OCI-LY3 (cell line): ENCODE measurements around the gene TANGO6.

Experiments
- H2AFZ ChIP-seq: fragments of 200-600, 300-600 bp; shearing (Covaris generic); 2 replicates; pipeline ENCODE4 v1.6.0; 2014; ENCODE audit warnings: antibody characterized with exemption, low read depth, low read length
- H3K27ac ChIP-seq: fragments of 200-600, 300-600 bp; sonication (generic); 2 replicates; pipeline ENCODE4 v1.5.1; 2014; ENCODE audit warnings: mild to moderate bottlenecking, low read length, moderate library complexity, mixed read lengths
- H3K27me3 ChIP-seq: fragments of 200-600, 300-600 bp; sonication (generic); 2 replicates; pipeline ENCODE4 v1.6.1; 2014; ENCODE audit warnings: low read depth, low read length, mixed read lengths
- H3K36me3 ChIP-seq: fragments of 200-600, 300-600 bp; sonication (generic); replicated peaks from 2 replicates; pipeline ENCODE3; 2014; ENCODE audit warnings: low read depth, low read length, mixed read lengths
- H3K4me1 ChIP-seq: fragments of 300-600, 200-600 bp; sonication (generic); 2 replicates; pipeline ENCODE4 v1.6.1; 2014; ENCODE audit warnings: low read length, mixed read lengths
- H3K4me2 ChIP-seq: fragments of 200-600, 300-600 bp; sonication (generic); 2 replicates; pipeline ENCODE4 v1.6.1; 2014; ENCODE audit warnings: low read length, mixed read lengths
- H3K4me3 ChIP-seq: fragments of 300-600, 200-600 bp; sonication (generic); 2 replicates; pipeline ENCODE4 v1.5.1; 2014; ENCODE audit warnings: antibody characterized with exemption, mild to moderate bottlenecking, low read length, moderate library complexity
- H3K79me2 ChIP-seq: fragments of 300-600, 200-600 bp; shearing (Covaris generic); 2 replicates; pipeline ENCODE4 v1.6.1; 2014; ENCODE audit warnings: mild to moderate bottlenecking, low read length, mixed read lengths
- H3K9ac ChIP-seq: fragments of 300-600, 200-600 bp; shearing (Covaris generic); 2 replicates; pipeline ENCODE4 v1.6.0; 2014; ENCODE audit warnings: mild to moderate bottlenecking, low read length, moderate library complexity
- H3K9me3 ChIP-seq: fragments of 200-600, 300-600 bp; shearing (Covaris generic); 2 replicates; pipeline ENCODE4 v1.6.1; 2014; ENCODE audit warnings: low read length, mixed read lengths; ENCODE audit not compliant: insufficient read depth
- H4K20me1 ChIP-seq: fragments of 200-600, 300-600 bp; sonication (generic); 2 replicates; pipeline ENCODE4 v1.6.1; 2016; ENCODE audit warnings: low read length, mixed read lengths; ENCODE audit not compliant: insufficient read depth
- CTCF ChIP-seq: fragments of 200-600, 300-600 bp; sonication (generic); IDR thresholded peaks from 2 replicates; pipeline ENCODE4 v1.5.1; 2014; ENCODE audit warnings: antibody characterized with exemption, low read length, low read depth
- EZH2phosphoT487 ChIP-seq: fragments of 200-600 bp; shearing (Covaris generic); IDR thresholded peaks from 2 replicates; pipeline ENCODE4 v1.6.1; 2018; ENCODE audit warnings: antibody characterized with exemption, mixed run types, low read depth

The TANGO6 gene

GRCh38 chr16:68927018-68927417 is 83.7 kb downstream of the TANGO6 start:
- Histone ChIP-seq H3K4me2 (no peak overlapping the region), H3K4me3 (no peak overlapping the region), H3K27ac (no peak overlapping the region), H3K36me3 (peaks cover 41% of the 10 kb centered on the region), H4K20me1 (no peaks in the 10 kb centered on the region), H3K4me1 (no peaks in the 10 kb centered on the region), H3K27me3 (no peaks in the 10 kb centered on the region), H3K9ac (no peak overlapping the region), H2AFZ (no peak overlapping the region), H3K79me2 (no peaks in the 10 kb centered on the region), H3K9me3 (no peaks in the 10 kb centered on the region)
- no peak for TF ChIP-seq CTCF
- no peak for TF ChIP-seq EZH2phosphoT487

- H3K36me3 ChIP-seq: peaks cover 50% of the 10 kb centered on the region
- no peaks in the 10 kb centered on the region for H3K4me1 ChIP-seq
- no peak overlapping the region for H3K27ac ChIP-seq
- no peak overlapping the region for H3K9ac ChIP-seq
- no peaks in the 10 kb centered on the region for H3K79me2 ChIP-seq
- no peaks in the 10 kb centered on the region for H3K9me3 ChIP-seq
- H2AFZ ChIP-seq: no peak overlapping the region
- no peak overlapping the region for H3K4me3 ChIP-seq
- no peaks in the 10 kb centered on the region for H4K20me1 ChIP-seq
- H3K4me2 ChIP-seq: no peak overlapping the region
- no peaks in the 10 kb centered on the region for H3K27me3 ChIP-seq
- TF ChIP-seq CTCF (no peak), EZH2phosphoT487 (no peak)
Measured at GRCh38 chr16:68931196-68931595, 87.9 kb downstream of the TANGO6 start.

- no peaks in the 10 kb centered on the region for H3K4me1 ChIP-seq
- H3K79me2 ChIP-seq: no peaks in the 10 kb centered on the region
- peaks cover 37% of the 10 kb centered on the region for H3K36me3 ChIP-seq
- no peak for TF ChIP-seq EZH2phosphoT487
- TF ChIP-seq CTCF: no peak
- H3K9ac ChIP-seq: no peak overlapping the region
- H4K20me1 ChIP-seq: no peaks in the 10 kb centered on the region
- no peak overlapping the region for H3K4me3 ChIP-seq
- H3K4me2 ChIP-seq: no peak overlapping the region
- H3K27me3 ChIP-seq: no peaks in the 10 kb centered on the region
- H3K27ac ChIP-seq: no peak overlapping the region
- no peaks in the 10 kb centered on the region for H3K9me3 ChIP-seq
- no peak overlapping the region for H2AFZ ChIP-seq
Measured at GRCh38 chr16:68934402-68934801, 91.1 kb downstream of the TANGO6 start.

- Histone ChIP-seq H3K9ac (no peak overlapping the region), H3K4me2 (no peak overlapping the region), H2AFZ (no peak overlapping the region), H3K9me3 (no peaks in the 10 kb centered on the region), H3K36me3 (peaks cover 31% of the 10 kb centered on the region), H3K4me3 (no peak overlapping the region), H4K20me1 (no peaks in the 10 kb centered on the region), H3K27ac (no peak overlapping the region), H3K27me3 (no peaks in the 10 kb centered on the region), H3K79me2 (no peaks in the 10 kb centered on the region), H3K4me1 (no peaks in the 10 kb centered on the region)
- TF ChIP-seq CTCF (no peak), EZH2phosphoT487 (no peak)
Measured at GRCh38 chr16:68935008-68935407, 91.7 kb downstream of the TANGO6 start.
